Stimulated activated CD8-positive, alpha-beta memory T cell treated with anti-CD3 and anti-CD28 coated beads, Interleukin-15, amount 100 ng/mL, for 24 hours (primary cell): ENCODE measurements around the gene PSMD4.

Experiments used
- DNase-seq: peaks from one replicate; pipeline ENCODE4 v3.0.0-alpha.2; 2020; ENCODE audit warnings: low read depth

Gene PSMD4

GRCh38 chr1:151294742-151295462 is 40.4 kb downstream of the PSMD4 start:
- no peak for DNase-seq

- no peak for DNase-seq
Measured at GRCh38 chr1:151309811-151310323, 55.3 kb downstream of the PSMD4 start.

- DNase-seq: no peak
Measured at GRCh38 chr1:151311011-151311410, 56.5 kb downstream of the PSMD4 start.

DNA sequence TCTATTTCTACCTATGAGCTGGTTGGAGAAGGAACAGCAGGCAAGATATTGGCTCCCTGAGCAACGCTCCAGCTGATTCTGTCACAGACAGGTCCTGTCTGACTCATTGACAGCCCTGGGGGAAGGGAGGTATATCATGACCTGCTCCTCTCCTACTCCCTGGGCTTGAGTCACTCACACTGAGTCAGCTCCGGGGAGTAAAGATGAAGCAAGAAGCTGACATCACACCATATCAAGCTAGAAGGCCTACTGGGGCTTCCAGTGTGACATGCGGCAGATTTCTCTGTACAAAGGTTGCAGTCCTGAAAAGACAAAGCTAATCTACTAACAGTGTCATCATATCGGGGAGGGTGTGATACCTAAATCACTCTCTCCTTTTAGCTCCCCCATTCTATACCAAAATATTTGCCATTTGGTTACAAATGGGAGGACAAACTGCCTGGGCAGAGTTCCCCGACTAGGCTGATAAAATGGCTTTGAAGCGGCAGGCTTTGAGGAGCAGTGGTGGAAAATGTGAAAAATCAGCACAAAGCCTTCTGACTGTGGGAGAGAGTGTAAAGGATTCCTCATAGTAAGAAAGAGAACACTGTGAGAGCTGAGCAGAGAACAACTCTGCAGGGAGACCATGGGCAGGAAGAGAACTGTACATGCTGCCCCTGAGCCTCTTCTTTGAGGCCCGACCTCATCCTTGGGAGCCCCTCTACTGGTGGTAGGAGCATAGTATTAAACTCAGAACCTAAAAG is 57.2 kb downstream of the PSMD4 start:
- DNase-seq: no peak

DNA sequence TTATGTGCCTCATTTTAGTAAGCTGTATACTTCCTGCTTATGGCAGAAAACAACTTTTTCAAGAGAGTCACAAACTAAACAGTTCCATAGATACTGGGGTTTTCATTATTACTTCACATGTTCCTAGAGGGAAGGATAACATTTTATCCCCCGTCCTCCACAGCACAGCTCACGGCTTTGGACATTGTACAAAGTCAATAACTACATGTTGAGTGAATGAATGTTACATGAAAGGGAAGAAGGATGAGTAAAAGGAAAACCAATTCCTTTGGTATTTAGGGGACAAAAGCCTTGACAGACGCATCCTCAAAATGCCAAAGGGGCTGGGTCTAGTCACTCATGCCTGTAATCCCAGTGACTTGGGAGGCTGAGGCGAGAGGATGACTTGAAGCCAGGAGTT is 57.9 kb downstream of the PSMD4 start:
- DNase-seq: no peak

DNA sequence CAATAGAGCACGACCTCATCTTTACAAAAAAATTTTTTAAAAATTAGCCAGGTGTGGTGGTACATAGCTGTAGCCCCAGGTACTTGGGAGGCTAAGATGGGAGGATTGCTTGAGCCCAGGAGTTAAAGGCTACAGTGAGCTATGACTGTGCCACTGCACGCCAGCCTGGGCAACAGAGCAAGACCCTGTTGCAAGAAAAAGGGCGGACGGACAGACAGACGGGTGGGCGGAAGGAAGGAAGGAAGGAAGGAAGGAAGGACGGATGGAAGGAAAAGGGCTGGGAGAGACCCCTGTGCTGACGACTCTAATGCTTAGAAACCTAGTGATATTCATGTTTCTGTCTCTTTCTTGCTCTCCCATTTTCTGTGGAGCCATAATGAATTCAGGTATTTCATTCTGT is 58.3 kb downstream of the PSMD4 start:
- no peak for DNase-seq

DNA sequence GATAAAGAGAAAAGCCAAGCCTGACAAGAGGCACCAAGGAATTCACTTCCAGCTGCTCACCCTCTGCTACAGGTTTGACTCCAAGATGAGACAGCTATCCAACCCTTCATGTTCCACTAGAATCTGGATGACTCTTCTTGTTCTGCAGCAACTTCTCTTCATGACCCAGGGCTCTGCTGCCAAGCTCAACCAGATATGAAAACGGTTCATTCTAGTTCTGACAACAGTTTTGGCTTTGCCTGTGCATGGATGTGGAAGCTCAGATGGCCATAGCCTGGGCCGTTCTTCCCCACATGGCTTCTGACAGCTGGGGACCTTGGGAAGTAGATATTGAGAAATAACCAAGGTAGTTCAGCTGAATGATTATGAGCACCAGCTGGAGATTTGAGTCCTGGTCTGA is 59.0 kb downstream of the PSMD4 start:
- DNase-seq: no peak

GRCh38 chr1:151314137-151314875 is 59.8 kb downstream of the PSMD4 start:
- DNase-seq: no peak

- DNase-seq: no peak
Measured at GRCh38 chr1:151315565-151316235, 61.2 kb downstream of the PSMD4 start.
